ENCODE measurements around the gene CFAP221.

Gene CFAP221

GRCh38 chr2:119637371-119637770, 93.1 kb downstream of the CFAP221 start:
- TF ChIP-seq GATA2 (IDR thresholded peaks at IDR 0.05; ENCODE audit: low read depth, low read length) (no peak), GATA3 (IDR thresholded peaks at IDR 0.05; ENCODE audit: low read depth, low read length) (no peak)

- TF ChIP-seq GATA3 (IDR thresholded peaks at IDR 0.05; ENCODE audit: low read depth, low read length) (no peak), GATA2 (IDR thresholded peaks at IDR 0.05; ENCODE audit: low read depth, low read length) (no peak)
Measured at GRCh38 chr2:119638246-119638645, 94.0 kb downstream of the CFAP221 start.

GRCh38 chr2:119638685-119639554, 94.7 kb downstream of the CFAP221 start:
- TF ChIP-seq GATA2 (IDR thresholded peaks at IDR 0.05; ENCODE audit: low read depth, low read length) = no peak
- no peak for TF ChIP-seq GATA3 (IDR thresholded peaks at IDR 0.05; ENCODE audit: low read depth, low read length)

GRCh38 chr2:119641562-119642258, 97.5 kb downstream of the CFAP221 start:
- no peak for TF ChIP-seq GATA3 (IDR thresholded peaks at IDR 0.05; ENCODE audit: low read depth, low read length)
- TF ChIP-seq GATA2 (IDR thresholded peaks at IDR 0.05; ENCODE audit: low read depth, low read length) = no peak

GRCh38 chr2:119644186-119644585, 99.9 kb downstream of the CFAP221 start:
- TF ChIP-seq GATA2 (IDR thresholded peaks at IDR 0.05; ENCODE audit: low read depth, low read length) (no peak), GATA3 (IDR thresholded peaks at IDR 0.05; ENCODE audit: low read depth, low read length) (no peak)

GRCh38 chr2:119645173-119645855, 101.1 kb downstream of the CFAP221 start:
- TF ChIP-seq GATA3 (IDR thresholded peaks at IDR 0.05; ENCODE audit: low read depth, low read length) (0 out of 2 replicates have a peak, but pooled peaks have one; percentile 25), GATA2 (IDR thresholded peaks at IDR 0.05; ENCODE audit: low read depth, low read length) (peak; percentile 76)

GRCh38 chr2:119646149-119646548, 101.9 kb downstream of the CFAP221 start:
- TF ChIP-seq GATA2 (IDR thresholded peaks at IDR 0.05; ENCODE audit: low read depth, low read length) = no peak
- no peak for TF ChIP-seq GATA3 (IDR thresholded peaks at IDR 0.05; ENCODE audit: low read depth, low read length)

GRCh38 chr2:119647440-119648169, 103.4 kb downstream of the CFAP221 start:
- TF ChIP-seq GATA3 (IDR thresholded peaks at IDR 0.05; ENCODE audit: low read depth, low read length) = no peak
- TF ChIP-seq GATA2 (IDR thresholded peaks at IDR 0.05; ENCODE audit: low read depth, low read length) = no peak

- TF ChIP-seq GATA2 (IDR thresholded peaks at IDR 0.05; ENCODE audit: low read depth, low read length) = no peak
- no peak for TF ChIP-seq GATA3 (IDR thresholded peaks at IDR 0.05; ENCODE audit: low read depth, low read length)
Measured at GRCh38 chr2:119649364-119649917, 105.2 kb downstream of the CFAP221 start.

GRCh38 chr2:119650206-119650605, 106.0 kb downstream of the CFAP221 start:
- TF ChIP-seq GATA2 (IDR thresholded peaks at IDR 0.05; ENCODE audit: low read depth, low read length) (no peak), GATA3 (IDR thresholded peaks at IDR 0.05; ENCODE audit: low read depth, low read length) (no peak)

- TF ChIP-seq GATA3 (IDR thresholded peaks at IDR 0.05; ENCODE audit: low read depth, low read length) (no peak), GATA2 (IDR thresholded peaks at IDR 0.05; ENCODE audit: low read depth, low read length) (no peak)
Measured at GRCh38 chr2:119650846-119651370, 106.7 kb downstream of the CFAP221 start.

- TF ChIP-seq GATA3 (IDR thresholded peaks at IDR 0.05; ENCODE audit: low read depth, low read length) (no peak), GATA2 (IDR thresholded peaks at IDR 0.05; ENCODE audit: low read depth, low read length) (no peak)
Measured at GRCh38 chr2:119657466-119658145, 113.4 kb downstream of the CFAP221 start.

Measured in SH-SY5Y (cell line).